ENCODE measurements around the gene CCDC93. TPM values are rescaled to one million over a fixed set of nuclear protein-coding genes. Genes with fewer than 3 reads are reported as not detected.

The CCDC93 gene
- total RNA-seq, 2 donors from 2014 or later, result 11.0 to 21.7 TPM

- no peaks in the 10 kb centered on the region for H3K27me3 ChIP-seq (replicated peaks; ENCODE audit: insufficient read depth)
- H3K36me3 ChIP-seq, result peaks cover 66% of the 10 kb centered on the region
- TF ChIP-seq CTCF (IDR thresholded peaks at IDR 0.05), result no peak
- ATAC-seq (ENCODE audit: insufficient number of reproducible peaks, low FRiP score, low read depth) (no peak), DNase-seq (ENCODE audit: low spot score) (no peak)
- H3K4me3 ChIP-seq, result no peak overlapping the region
- no peaks in the 10 kb centered on the region for H3K9me3 ChIP-seq
- no peak overlapping the region for H3K27ac ChIP-seq
- H3K4me1 ChIP-seq (ENCODE audit: control insufficient read depth in 1 of 2, low read depth in 2 of 2), result no peaks in the 10 kb centered on the region
Observed at GRCh38 chr2:117943013-117943672, 70.7 kb downstream of the CCDC93 start.

- no peak overlapping the region for H3K4me3 ChIP-seq
- H3K36me3 ChIP-seq, result peaks cover 66% of the 10 kb centered on the region
- no peaks in the 10 kb centered on the region for H3K9me3 ChIP-seq
- no peak for ATAC-seq (ENCODE audit: insufficient number of reproducible peaks, low FRiP score, low read depth)
- H3K27me3 ChIP-seq (replicated peaks; ENCODE audit: insufficient read depth), result no peaks in the 10 kb centered on the region
- H3K4me1 ChIP-seq (ENCODE audit: control insufficient read depth in 1 of 2, low read depth in 2 of 2), result no peaks in the 10 kb centered on the region
- no peak for DNase-seq (ENCODE audit: low spot score)
- H3K27ac ChIP-seq, result no peak overlapping the region
- TF ChIP-seq CTCF (IDR thresholded peaks at IDR 0.05), result no peak
Observed at GRCh38 chr2:117942551-117942950, 71.3 kb downstream of the CCDC93 start.

GRCh38 chr2:117941693-117942092, 72.2 kb downstream of the CCDC93 start:
- no peak for ATAC-seq (ENCODE audit: insufficient number of reproducible peaks, low FRiP score, low read depth)
- Histone ChIP-seq H3K27me3 (replicated peaks; ENCODE audit: insufficient read depth) (no peaks in the 10 kb centered on the region), H3K36me3 (peaks cover 68% of the 10 kb centered on the region)

GRCh38 chr2:117940436-117940835, 73.4 kb downstream of the CCDC93 start:
- DNase-seq (ENCODE audit: low spot score), result no peak
- Histone ChIP-seq H3K9me3 (no peaks in the 10 kb centered on the region), H3K4me3 (no peak overlapping the region), H3K27me3 (replicated peaks; ENCODE audit: insufficient read depth) (no peaks in the 10 kb centered on the region), H3K27ac (no peak overlapping the region), H3K4me1 (ENCODE audit: control insufficient read depth in 1 of 2, low read depth in 2 of 2) (no peaks in the 10 kb centered on the region), H3K36me3 (peaks cover 63% of the 10 kb centered on the region)
- TF ChIP-seq CTCF (IDR thresholded peaks at IDR 0.05), result no peak
- no peak for ATAC-seq (ENCODE audit: insufficient number of reproducible peaks, low FRiP score, low read depth)

More at GRCh38 chr2:117941693-117942092, 72.2 kb downstream of the CCDC93 start:
- H3K4me1 ChIP-seq (ENCODE audit: control insufficient read depth in 1 of 2, low read depth in 2 of 2), result no peaks in the 10 kb centered on the region
- no peak for TF ChIP-seq CTCF (IDR thresholded peaks at IDR 0.05)
- no peak overlapping the region for H3K27ac ChIP-seq
- no peak overlapping the region for H3K4me3 ChIP-seq
- no peak for DNase-seq (ENCODE audit: low spot score)
- no peaks in the 10 kb centered on the region for H3K9me3 ChIP-seq

GRCh38 chr2:117938611-117939010, 75.3 kb downstream of the CCDC93 start:
- Histone ChIP-seq H3K27ac (no peak overlapping the region), H3K36me3 (peaks cover 66% of the 10 kb centered on the region), H3K4me1 (ENCODE audit: control insufficient read depth in 1 of 2, low read depth in 2 of 2) (no peaks in the 10 kb centered on the region), H3K27me3 (replicated peaks; ENCODE audit: insufficient read depth) (no peaks in the 10 kb centered on the region), H3K4me3 (no peak overlapping the region), H3K9me3 (no peaks in the 10 kb centered on the region)
- TF ChIP-seq CTCF (IDR thresholded peaks at IDR 0.05), result no peak
- no peak for DNase-seq (ENCODE audit: low spot score)
- ATAC-seq (ENCODE audit: insufficient number of reproducible peaks, low FRiP score, low read depth), result no peak
